ENCODE data around the gene NONO. TPM values are rescaled to one million over a fixed set of nuclear protein-coding genes. Genes with fewer than 3 reads are reported as not detected.
"Not testable (repeated sequence)": the region's sequence is repeated elsewhere in the genome, so short reads cannot be mapped to it uniquely, and the experiment has no call there.

The NONO gene
- polyA plus RNA-seq, 1 of the 3 experiments (the other 2 are of a cell fraction) = 288 TPM

GRCh38 chrX:71256856-71257255 lies 26.6 kb upstream of the NONO start:
- POLR2A ChIA-PET = no interaction called here
- no peaks in the 10 kb centered on the region for H3K36me3 ChIP-seq (replicated peaks in 1 of 2; ENCODE audit: control insufficient read depth in 1 of 2, insufficient read depth in 2 of 2, low read length in 1 of 2)

GRCh38 chrX:71268624-71269023 lies 14.8 kb upstream of the NONO start:
- POLR2A ChIA-PET; DNase-seq; H3K4me3 ChIP-seq (ENCODE audit: low read depth in 2 of 2, low read length in 1 of 2); H3K4me1 ChIP-seq (ENCODE audit: control insufficient read depth in 1 of 2, insufficient read depth in 2 of 2, low read depth in 1 of 2, low read length in 1 of 2); H3F3A ChIP-seq (replicated peaks; ENCODE audit: insufficient read depth); H3K36me3 ChIP-seq (replicated peaks in 1 of 2; ENCODE audit: control insufficient read depth in 1 of 2, insufficient read depth in 2 of 2, low read length in 1 of 2); H3K27ac ChIP-seq (ENCODE audit: low read depth in 2 of 2, low read length in 1 of 2); H4K20me1 ChIP-seq (ENCODE audit: insufficient read depth); CTCF ChIA-PET; H3K4me2 ChIP-seq; H3K9me2 ChIP-seq; H2AFZ ChIP-seq (ENCODE audit: low read depth); H3K27me3 ChIP-seq (ENCODE audit: insufficient read depth); H3K79me2 ChIP-seq (ENCODE audit: insufficient read depth); H3K9me3 ChIP-seq; H3K9ac ChIP-seq: not testable (repeated sequence)

More at GRCh38 chrX:71256856-71257255, 26.6 kb upstream of the NONO start:
- Histone ChIP-seq H3K27ac (ENCODE audit: low read depth in 2 of 2, low read length in 1 of 2) (no peak overlapping the region), H3F3A (replicated peaks; ENCODE audit: insufficient read depth) (peaks cover 6% of the 10 kb centered on the region), H3K9me3 (no peaks in the 10 kb centered on the region), H3K27me3 (ENCODE audit: insufficient read depth) (peaks cover 5% of the 10 kb centered on the region; the same call in 1 of the 2 replicates), H3K4me3 (ENCODE audit: low read depth in 2 of 2, low read length in 1 of 2) (no peak overlapping the region), H3K4me1 (ENCODE audit: control insufficient read depth in 1 of 2, insufficient read depth in 2 of 2, low read depth in 1 of 2, low read length in 1 of 2) (peaks cover 9 to 12% of the 10 kb centered on the region in 2 experiments; a peak in 2 of 4 replicates), H4K20me1 (ENCODE audit: insufficient read depth) (no peaks in the 10 kb centered on the region), H3K9me2 (no peaks in the 10 kb centered on the region), H3K79me2 (ENCODE audit: insufficient read depth) (peaks cover 13% of the 10 kb centered on the region), H3K4me2 (no peak overlapping the region), H2AFZ (ENCODE audit: low read depth) (no peak overlapping the region), H3K9ac (no peak overlapping the region)
- DNase-seq = no peak
- CTCF ChIA-PET = no interaction called here
- WGBS (ENCODE audit: low lambda C conversion rate) = 72% methylated on average over 4 of the region's 4 CpGs
- no peak for TF ChIP-seq GATA2 (CRISPR knock-in tag; IDR thresholded peaks at IDR 0.05)
- TF ChIP-seq POLR2AphosphoS5 (IDR thresholded peaks at IDR 0.05; ENCODE audit: low read depth, low read length) = no peak
- TF ChIP-seq SMC3 (IDR thresholded peaks at IDR 0.05; ENCODE audit: low read depth, low read length) = no peak
- no peak for TF ChIP-seq MEF2A (IDR thresholded peaks at IDR 0.05; ENCODE audit: borderline replicate concordance, low read depth)
- no peak for TF ChIP-seq CHD2 (IDR thresholded peaks at IDR 0.05; ENCODE audit: low read length, partially characterized antibody)
- TF ChIP-seq EP300 (IDR thresholded peaks at IDR 0.05; ENCODE audit: borderline replicate concordance in 1 of 2, low read depth in 1 of 2, low read length in 1 of 2) = no peak
- no peak for TF ChIP-seq MAX (IDR thresholded peaks at IDR 0.05; ENCODE audit: low read depth)
- TF ChIP-seq TCF12 (IDR thresholded peaks at IDR 0.05) = no peak
- TF ChIP-seq NRF1 (IDR thresholded peaks at IDR 0.05; ENCODE audit: low read depth, low read length) = no peak
- no peak for TF ChIP-seq GABPA (IDR thresholded peaks at IDR 0.05; ENCODE audit: low read depth)
- no peak for TF ChIP-seq FOXJ3 (CRISPR knock-in tag; IDR thresholded peaks at IDR 0.05)
- no peak for TF ChIP-seq ELF1 (IDR thresholded peaks at IDR 0.05)
- no peak for TF ChIP-seq EZH2phosphoT487 (IDR thresholded peaks at IDR 0.05; ENCODE audit: borderline replicate concordance, low read depth)
- TF ChIP-seq RXRA (IDR thresholded peaks at IDR 0.05; ENCODE audit: borderline replicate concordance, low read depth) = no peak

GRCh38 chrX:71269801-71270395 lies 13.5 kb upstream of the NONO start:
- no peaks in the 10 kb centered on the region for H3K79me2 ChIP-seq (ENCODE audit: insufficient read depth)
- no peak overlapping the region for H3K9ac ChIP-seq
- POLR2A ChIA-PET = interaction anchor here (0.8 kb wide), 1 partner anchor 96 kb away, joined by 3 read pairs; the partner anchor contains the start of gene TAF1
- no peak overlapping the region for H2AFZ ChIP-seq (ENCODE audit: low read depth)
- 79% methylated on average over 3 of the region's 19 CpGs for WGBS (ENCODE audit: low lambda C conversion rate)
- H3K4me3 ChIP-seq (ENCODE audit: low read depth in 2 of 2, low read length in 1 of 2) = no peak overlapping the region
- no peak for TF ChIP-seq RAD21 (IDR thresholded peaks at IDR 0.05; ENCODE audit: low read length)
- no peak for TF ChIP-seq TEAD4 (IDR thresholded peaks at IDR 0.05; ENCODE audit: borderline replicate concordance, insufficient read depth)
- no peak for TF ChIP-seq MXI1 (IDR thresholded peaks at IDR 0.05; ENCODE audit: low read depth, low read length)
- no peak for TF ChIP-seq TAF1 (IDR thresholded peaks at IDR 0.05; ENCODE audit: borderline replicate concordance, low read depth, low read length)
- TF ChIP-seq GATA2 (CRISPR knock-in tag; IDR thresholded peaks at IDR 0.05) = no peak
- TF ChIP-seq TCF12 (IDR thresholded peaks at IDR 0.05) = no peak
- TF ChIP-seq REST (IDR thresholded peaks at IDR 0.05; ENCODE audit: low read depth, low read length) = no peak
- no peak for TF ChIP-seq JUND (IDR thresholded peaks at IDR 0.05)
- no peak for TF ChIP-seq MAX (IDR thresholded peaks at IDR 0.05; ENCODE audit: low read depth)
- TF ChIP-seq RXRA (IDR thresholded peaks at IDR 0.05; ENCODE audit: borderline replicate concordance, low read depth) = no peak
- no peak for TF ChIP-seq MEF2A (IDR thresholded peaks at IDR 0.05; ENCODE audit: borderline replicate concordance, low read depth)
- no peaks in the 10 kb centered on the region for H3K36me3 ChIP-seq (replicated peaks in 1 of 2; ENCODE audit: control insufficient read depth in 1 of 2, insufficient read depth in 2 of 2, low read length in 1 of 2)
- H3K27me3 ChIP-seq (ENCODE audit: insufficient read depth) = no peaks in the 10 kb centered on the region; the same call in 1 of the 2 replicates
- H3K4me1 ChIP-seq (ENCODE audit: control insufficient read depth in 1 of 2, insufficient read depth in 2 of 2, low read depth in 1 of 2, low read length in 1 of 2) = no peaks in the 10 kb centered on the region
- H3K9me3 ChIP-seq = no peaks in the 10 kb centered on the region
- no peak overlapping the region for H3K27ac ChIP-seq (ENCODE audit: low read depth in 2 of 2, low read length in 1 of 2)
- CTCF ChIA-PET = no interaction called here
- no peak overlapping the region for H3K4me2 ChIP-seq
- no peaks in the 10 kb centered on the region for H4K20me1 ChIP-seq (ENCODE audit: insufficient read depth)
- no peak for DNase-seq
- H3K9me2 ChIP-seq = no peaks in the 10 kb centered on the region
- H3F3A ChIP-seq (replicated peaks; ENCODE audit: insufficient read depth) = no peaks in the 10 kb centered on the region

Data from SK-N-SH (cell line).